ENCODE data around the gene CCDC57.
A peak's percentile ranks its signal among the peaks of the same experiment; 100 is the strongest.

The CCDC57 gene

GRCh38 chr17:82235056-82235774 lies 22.6 kb upstream of the CCDC57 start:
- DNase-seq (ENCODE audit: low read depth): no peak

DNA sequence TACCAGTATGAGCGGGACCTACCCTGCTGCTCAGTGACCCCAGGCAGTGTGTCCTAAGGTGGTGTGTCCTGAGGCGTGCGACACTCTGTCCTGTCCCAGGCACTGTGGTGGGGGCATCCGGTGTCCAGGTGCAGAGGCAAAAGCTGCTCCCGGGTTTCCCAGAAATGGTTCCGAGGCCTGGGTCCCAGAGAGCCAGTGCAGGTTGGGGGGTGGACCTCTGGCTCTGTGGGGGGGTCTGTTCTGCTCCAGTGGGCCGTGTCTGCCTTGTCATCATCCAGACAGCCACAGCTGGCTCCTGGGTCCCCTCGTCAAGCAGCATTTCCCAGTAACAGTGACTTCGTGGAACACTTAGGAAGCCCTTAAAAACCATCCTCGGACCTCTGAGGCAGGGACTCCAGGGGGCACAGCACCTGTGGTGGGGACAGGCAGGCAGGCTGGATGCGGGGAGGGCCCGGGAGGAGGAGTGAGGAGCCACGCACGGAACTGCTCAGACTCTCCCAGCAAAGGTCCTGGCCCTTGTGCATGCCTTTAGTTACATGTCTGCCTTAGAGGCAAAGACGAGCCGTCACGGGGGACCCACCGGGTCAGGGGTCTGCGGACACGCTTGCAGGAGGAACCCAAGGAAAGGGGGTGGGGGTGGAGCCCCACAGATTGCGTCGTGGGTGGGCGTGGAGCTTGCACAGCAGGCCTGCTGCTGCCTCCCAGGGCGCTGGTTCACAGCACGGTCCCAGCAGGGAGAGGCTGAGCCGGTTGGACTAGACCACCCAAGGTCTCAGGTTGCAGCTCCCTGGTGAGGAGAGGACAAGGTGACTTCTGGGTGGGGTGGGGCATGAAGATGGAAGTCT lies 21.8 kb upstream of the CCDC57 start:
- DNase-seq (ENCODE audit: low read depth): peak; percentile 49

DNA sequence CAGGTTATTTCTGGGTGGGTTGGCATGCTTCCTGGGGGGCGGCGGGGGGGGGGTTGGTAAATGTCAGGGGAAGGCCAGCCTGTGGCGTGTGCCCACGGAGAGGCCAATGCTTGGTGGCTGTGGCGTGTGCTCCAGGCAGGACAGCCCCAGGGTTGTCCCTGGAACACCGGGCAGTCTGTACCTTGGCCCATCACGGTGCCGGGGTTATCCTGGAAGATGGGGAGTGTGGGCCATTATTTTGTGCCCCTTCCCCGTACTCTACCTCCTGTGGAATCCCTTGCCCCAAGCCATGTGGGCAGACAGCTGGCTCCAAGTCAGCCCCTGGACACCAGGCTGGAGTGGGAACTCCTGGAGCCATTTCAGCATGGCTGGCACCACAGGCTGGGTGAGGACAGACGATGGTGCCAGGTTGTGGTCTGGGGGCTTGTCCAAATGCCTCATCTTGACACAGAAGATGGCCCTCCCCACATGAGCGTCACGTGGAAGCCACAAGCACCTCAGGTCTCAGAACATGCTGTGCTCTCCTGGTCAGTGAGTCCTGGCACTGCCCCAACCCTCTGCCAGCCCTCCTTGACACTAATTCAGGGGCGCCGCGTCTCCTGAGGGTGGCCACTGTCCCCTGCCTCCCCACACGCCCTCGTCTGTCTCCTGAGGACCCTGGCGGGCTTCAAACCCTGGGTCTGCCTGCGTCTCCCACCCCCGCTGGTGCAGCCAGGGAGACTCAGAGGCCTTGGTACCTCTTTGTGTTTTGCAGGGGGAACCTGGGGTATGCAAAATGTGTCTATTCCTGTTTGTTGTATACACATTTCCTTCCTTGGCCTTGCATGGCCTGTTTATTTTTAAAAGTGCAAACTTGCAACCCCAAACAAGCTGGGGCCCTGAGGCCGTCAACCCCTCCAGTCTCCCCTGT lies 20.5 kb upstream of the CCDC57 start:
- DNase-seq (ENCODE audit: low read depth): no peak

- DNase-seq (ENCODE audit: low read depth): no peak
These were observed 19.7 kb upstream of the CCDC57 start for GRCh38 chr17:82232322-82232820.

DNA sequence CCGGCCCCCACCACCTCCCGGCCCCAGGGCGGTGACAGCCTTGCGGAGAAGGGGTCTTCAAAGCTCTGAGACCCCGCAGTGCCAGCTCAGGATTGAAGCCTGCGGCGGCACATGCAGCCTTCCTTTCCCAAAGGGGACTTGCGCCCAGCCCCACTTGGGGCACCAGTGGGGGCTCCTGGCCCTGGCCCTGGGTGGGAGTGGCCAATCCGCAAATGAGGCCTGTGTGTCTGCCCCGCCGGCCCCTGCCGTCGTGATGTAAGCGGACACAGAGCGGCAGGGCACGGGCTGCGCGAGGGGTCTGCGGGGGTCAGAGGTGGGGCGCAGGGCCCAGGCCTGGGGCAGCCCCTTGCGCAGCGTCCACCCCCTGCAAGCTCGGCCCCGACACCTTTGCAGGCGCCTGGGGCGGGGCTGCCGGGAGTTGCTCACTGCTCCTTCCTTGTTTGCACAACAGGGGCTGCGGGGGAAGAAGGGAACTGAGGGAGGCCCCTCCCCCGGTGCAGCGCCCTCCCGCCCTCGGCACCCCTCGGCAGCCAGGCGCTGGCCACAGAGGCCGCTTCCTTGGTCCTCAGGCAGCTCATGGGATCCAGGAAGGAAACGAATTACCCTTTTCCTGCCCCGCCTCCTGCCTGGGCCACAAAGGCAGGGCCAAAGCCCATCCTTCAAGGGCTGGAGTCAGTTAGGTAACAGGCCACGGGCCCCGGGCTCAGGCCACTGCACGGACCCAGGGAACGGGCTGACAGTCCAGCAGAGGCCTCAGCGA lies 19.1 kb upstream of the CCDC57 start:
- peak; percentile 87 for DNase-seq (ENCODE audit: low read depth)

DNA sequence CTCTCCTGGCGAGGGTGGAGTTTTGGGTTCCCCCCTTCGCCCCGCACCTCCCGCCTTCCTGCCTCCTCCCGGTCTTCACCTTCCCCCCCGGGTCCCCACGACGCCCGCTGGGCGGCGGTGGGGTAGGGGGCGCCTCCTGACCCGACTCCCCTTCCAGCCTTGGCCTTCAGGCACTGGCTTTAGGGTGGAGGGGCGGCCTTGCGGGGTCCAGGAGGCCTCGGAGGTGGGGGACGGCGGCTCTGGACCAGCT lies 18.6 kb upstream of the CCDC57 start:
- no peak for DNase-seq (ENCODE audit: low read depth)

- peak; percentile 82 for DNase-seq (ENCODE audit: low read depth)
These were observed 18.1 kb upstream of the CCDC57 start for GRCh38 chr17:82230609-82231311.

DNA sequence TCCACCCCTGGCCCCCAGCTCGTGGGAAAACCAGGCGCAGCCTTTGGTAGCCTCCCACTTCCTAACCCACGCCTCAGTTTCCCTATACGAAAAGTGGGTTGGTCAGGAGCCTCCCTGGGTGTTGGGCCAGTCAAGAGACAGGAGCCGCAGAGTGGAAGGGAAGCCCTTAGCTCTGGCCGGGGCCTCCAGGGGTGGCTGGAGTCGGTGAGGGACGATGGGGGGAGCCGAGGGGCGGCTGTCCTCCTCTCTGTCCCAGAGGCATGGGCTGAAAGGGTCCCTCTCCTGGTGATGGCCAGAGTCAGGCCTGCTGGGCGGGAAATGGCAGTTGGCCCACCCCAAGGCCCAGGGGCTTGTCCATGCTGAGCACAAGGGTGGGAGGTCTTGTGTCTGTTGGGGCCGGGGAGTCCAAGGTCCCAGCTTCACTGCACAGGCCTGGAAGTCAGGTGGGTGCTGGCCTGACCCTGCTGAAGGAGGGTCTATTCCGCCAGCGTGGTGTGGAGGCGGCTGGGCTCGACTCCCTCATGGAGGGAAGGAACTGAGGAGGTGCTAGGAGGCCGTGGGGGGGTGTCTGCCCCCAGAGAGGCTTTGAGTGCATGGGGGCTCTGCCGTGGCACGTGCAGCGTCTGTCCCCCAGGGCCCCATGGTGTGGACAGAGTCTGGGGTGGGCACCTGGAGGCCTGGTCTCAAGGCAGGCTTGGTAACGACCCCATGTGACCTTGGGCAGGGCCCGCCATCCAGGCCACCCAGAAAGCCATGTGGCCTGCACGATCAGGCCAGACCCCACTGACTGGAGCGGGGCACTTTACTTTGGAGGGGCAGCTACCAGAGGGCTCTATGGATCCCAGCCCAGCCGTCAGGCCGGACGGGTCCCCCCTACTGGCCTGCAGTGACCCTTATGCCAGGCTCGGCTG lies 17.3 kb upstream of the CCDC57 start:
- no peak for DNase-seq (ENCODE audit: low read depth)

DNA sequence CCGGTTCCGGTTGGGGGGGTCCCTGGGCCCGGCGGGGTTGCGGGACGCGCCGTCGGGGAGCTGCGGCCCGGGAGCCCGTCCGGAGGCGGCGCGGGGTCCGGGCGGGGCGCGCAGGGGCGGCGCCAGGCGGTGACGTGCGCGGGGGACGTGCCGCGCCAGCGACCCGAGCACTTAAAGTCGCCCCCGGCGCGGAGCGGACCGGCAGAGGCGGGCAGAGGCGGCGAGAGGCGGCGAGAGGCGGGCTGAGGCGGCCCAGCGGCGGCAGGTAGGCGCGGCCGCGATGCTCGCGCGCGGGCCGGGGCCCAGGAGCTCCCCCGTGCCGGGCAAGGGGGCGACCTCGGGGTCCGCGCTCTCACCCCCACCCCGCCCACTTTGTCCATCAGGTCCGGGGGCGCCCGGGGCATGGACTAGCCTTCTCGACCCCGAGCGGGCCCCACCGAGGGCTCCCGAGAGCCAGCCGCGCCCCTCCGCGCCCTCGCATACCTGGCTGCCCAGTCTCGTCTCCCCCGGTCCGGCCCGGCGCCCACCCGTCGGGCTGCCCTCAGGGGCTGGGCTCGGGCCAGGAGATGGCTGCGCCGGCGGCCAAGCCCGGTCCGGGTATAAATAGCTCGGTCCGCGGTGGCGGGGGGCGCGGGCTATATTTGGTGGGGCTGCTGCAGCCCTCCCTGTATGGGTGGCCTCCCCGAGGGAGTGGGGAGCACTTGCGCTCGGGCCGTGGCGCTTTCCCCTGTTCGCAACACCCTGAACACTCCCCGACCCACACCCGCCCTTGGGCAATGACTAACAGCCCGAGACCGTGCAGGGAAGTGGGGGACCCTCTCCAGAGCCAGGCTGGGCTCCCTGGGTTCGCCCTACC lies 16.4 kb upstream of the CCDC57 start, which contains the start of gene SLC16A3:
SLC16A3 (plus strand) TSS at position 201 of the 856 bp plus-strand sequence. CDS start 6,967 bp downstream, outside the sequence.
- DNase-seq (ENCODE audit: low read depth): peak; percentile 74

GRCh38 chr17:82228278-82228841 lies 15.7 kb upstream of the CCDC57 start:
- DNase-seq (ENCODE audit: low read depth): peak; percentile 36

DNA sequence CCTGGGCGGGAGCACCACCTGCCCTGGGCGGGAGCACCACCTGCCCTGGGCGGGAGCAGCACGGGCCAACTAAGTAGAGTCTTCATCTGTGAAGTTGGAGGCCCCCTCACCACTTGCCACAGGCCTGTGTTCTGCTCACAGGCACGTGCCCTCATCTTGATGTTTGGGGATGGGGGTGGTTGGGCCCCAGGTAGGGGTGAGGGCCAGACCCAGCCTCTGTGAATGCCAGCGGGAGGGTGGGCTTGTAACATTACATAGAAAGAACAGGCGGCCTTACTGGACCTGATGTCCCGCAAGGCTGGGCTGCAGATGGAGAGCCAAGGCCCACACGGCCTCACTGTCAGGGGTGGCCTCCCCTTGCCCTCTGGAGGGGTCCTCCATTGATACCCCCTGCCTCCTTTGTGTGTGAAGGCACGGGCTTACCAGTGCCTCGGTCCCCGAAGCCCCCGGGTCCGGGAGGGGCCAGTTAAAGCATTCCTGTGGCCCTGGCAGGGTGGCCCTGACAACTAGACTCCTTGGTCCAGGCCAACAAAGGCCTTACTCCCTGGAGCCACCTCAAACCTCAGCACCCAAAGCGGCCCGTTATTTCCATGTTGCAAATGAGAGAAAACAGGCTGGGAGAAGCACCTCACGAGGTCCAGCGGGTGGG lies 15.1 kb upstream of the CCDC57 start:
- DNase-seq (ENCODE audit: low read depth): no peak

DNA sequence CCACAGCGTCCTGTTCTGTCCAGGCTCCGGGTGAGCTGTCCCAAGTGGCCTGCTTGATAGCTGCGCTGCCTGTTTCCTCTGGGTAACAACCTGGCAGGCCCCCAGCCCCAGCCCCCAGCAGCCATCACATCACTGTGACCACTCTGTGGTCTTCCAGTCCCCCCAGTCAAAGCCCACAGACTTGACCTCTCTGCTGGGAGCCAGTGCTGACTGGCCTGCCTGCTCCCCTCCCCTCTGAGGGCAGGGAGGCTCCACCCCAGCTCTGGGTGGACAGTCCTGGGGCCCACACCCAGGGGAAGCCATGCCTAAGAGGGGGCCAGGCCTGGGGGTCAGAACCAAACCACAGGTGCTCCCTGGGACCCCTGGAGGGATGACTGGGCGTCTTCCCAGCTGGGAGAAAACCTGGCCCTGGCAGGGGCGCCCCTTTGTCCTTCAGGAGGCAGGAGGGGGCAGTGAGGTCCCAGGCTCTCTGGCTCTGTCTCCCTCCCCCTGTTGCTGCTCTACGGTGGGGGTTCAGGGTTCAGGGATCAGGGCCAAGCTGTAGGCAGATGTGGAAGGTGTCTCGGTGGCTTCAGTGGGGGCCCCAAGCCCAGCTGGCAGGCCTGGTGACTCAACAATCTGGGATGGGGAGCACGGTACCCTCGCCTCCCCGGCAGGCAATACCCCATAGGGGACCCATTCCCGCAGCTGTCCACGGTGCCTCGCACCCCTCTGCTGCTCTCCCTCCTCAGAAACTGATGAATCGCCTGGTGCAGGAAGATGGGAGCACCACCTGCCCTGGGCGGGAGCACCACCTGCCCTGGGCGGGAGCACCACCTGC lies 14.4 kb upstream of the CCDC57 start:
- DNase-seq (ENCODE audit: low read depth): no peak

DNA sequence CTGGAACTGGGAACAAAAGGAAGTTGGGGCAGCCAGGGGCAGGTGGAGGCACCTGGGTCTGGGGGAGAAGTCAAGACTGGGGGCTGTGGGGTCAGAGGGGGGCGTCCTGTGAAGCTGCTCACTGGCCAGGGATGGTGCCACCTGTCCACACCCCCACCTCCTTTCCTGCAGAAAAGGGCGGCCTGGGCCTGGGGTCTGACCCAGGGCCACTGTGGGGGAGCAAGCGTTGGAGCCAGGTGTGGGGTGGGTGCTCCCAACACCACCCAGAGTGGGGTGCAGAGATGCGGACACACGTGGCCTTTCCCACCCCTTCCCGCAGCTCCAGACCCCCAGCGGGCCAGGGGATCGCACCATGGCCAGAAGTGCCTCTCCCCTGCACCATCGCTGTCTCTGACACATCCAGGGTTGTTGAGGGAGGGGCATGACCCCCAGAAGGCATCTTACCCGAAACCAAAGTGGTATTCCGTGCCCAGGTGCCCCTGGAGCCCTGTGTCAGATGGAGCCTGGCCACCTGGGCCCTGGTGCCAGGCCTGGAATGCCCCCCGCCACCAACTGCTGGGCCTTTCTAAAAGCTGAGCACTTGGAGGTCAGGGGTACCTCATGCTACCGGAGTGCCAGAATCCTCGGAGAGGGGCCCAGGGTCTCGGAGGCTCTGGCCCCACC lies 13.6 kb upstream of the CCDC57 start:
- no peak for DNase-seq (ENCODE audit: low read depth)

GRCh38 chr17:82225368-82226029 lies 12.9 kb upstream of the CCDC57 start:
- DNase-seq (ENCODE audit: low read depth): peak; percentile 44

DNA sequence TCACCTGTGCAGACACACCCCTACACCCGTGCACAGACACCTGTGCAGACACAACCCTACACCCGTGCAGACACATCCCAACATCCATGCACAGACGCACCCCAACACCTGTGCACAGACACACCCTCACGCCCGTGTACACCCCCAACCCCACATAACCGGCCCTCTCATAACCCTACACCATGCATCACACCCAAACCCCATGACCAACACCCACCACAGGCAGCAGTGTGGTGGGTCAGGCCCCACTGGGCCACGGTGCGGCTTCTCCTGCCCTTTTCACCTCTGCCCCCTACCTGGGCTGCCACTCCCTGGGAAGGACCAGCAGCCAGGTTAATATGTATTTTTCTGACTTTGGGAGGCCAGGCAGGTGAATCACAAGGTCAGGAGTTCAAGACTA lies 12.0 kb upstream of the CCDC57 start:
- no peak for DNase-seq (ENCODE audit: low read depth)

DNA sequence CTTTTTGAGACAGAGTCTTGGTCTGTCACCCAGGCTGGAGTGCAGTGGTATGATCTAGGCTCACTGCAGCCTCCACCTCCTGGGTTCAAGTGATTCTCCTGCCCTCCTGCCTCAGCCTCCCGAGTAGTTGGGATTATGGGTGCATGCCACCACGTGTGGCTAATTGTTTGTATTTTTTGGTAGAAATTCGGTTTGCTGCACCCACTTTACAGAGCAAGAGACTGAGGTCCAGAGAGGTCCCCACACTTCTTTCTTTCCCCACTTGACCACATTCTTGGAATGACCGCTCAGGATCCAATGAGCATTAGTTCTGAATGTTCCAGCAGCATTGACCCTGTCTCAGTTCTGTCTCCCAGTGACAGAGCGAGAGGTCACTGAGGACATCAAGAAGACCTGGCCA lies 10.9 kb upstream of the CCDC57 start:
- no peak for DNase-seq (ENCODE audit: low read depth)
